GM19455 (cell line): ENCODE data around the gene RFT1.

ENCODE experiments used
- ATAC-seq: cut with Tn5 transposase; IDR thresholded peaks from one replicate; pipeline ENCODE4 v1.9.1; 2021; ENCODE audit not compliant: unreplicated experiment

Gene RFT1

DNA sequence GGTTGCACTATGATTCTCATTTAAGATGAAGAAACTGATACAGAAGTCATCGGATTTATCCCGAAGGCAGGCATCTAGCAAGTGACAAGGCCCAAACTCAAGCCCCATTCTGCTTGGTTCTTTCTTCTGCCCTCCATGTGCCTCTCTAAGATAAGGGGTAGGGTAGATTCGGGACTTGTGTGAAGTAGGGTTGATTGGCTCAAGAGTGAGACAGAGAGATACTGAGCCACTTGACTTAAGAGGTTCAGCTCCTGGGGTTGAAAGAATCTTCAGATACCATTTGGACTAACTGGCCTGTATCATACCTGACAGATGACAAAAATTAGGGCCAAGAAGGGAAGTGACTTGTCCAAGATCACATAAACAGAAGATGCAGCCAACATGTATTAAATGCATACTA lies 891 bp downstream of the RFT1 start:
- no peak for ATAC-seq

DNA sequence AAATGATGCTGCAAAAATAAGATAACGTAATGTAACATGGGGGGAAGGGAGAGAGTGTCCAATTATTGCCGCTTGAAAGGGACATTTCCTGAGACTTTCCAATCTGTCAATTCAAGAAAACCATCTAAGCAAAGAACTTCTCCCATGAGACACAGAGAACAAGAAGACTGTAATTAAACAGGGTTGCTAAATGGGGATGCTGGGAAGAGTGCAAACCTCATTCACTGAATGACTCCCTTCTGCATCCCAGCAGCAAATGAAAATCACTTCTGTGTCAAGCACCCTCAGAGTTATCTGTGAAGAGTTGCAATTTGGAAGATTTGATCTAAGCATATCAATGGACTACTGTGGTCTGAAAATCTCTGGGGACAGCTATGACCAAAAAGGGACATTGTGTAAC lies 3.6 kb downstream of the RFT1 start:
- ATAC-seq = no peak

DNA sequence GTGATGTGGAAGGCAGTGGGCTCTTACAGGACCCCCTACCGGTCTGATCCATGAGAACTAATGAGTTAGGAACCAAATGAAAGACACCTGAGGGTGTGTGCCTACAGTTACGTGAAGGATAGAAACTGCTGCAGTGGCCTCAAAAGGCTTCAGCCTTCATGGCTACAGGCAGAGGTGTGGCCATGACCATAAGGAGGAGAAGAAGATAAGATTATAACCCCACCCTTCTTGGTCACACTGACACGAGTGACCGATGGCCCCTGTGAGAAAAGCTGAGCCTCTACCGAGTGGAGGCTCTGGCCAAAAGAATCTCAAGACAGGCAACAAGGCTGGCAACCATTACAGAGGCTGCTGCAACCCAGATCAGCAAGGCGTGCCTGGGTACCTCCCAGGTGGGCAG lies 6.3 kb downstream of the RFT1 start:
- no peak for ATAC-seq

DNA sequence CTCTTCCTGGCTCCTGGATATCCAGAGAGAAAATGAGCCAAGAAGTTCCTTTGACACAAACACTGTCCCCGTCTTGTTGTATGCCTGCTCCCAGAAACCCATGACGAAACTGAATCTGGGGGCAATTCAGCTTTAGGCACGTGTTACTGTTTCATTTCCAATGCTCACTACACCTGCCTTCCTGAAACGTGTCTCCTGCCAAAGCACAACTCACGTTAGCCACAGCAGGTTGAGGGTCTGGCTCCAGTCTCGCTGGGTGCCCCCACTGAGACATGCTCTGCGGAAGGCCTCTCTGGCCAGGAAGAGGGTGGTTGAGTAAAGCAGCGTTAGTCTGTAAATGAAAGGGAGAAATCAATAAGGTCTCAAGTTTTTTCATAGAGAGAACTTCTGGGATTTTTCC lies 6.7 kb downstream of the RFT1 start:
- no peak for ATAC-seq

DNA sequence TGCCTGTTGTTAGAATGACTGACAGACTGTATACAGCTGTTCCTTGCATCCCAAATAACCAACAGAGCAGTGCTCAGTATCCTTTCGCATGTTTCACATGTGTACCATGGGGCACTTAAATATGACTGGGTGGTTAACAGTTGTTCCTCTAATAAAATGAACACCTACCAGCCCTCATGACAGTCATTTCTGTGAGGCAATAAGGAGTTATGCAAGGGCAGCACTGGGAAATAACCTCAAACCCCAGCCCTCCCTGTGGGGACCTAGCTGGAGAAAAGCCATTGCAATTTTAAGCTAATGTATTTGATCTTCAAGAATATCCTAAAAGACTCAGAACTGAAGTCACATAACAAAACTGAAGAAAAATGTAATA lies 7.3 kb downstream of the RFT1 start:
- no peak for ATAC-seq

DNA sequence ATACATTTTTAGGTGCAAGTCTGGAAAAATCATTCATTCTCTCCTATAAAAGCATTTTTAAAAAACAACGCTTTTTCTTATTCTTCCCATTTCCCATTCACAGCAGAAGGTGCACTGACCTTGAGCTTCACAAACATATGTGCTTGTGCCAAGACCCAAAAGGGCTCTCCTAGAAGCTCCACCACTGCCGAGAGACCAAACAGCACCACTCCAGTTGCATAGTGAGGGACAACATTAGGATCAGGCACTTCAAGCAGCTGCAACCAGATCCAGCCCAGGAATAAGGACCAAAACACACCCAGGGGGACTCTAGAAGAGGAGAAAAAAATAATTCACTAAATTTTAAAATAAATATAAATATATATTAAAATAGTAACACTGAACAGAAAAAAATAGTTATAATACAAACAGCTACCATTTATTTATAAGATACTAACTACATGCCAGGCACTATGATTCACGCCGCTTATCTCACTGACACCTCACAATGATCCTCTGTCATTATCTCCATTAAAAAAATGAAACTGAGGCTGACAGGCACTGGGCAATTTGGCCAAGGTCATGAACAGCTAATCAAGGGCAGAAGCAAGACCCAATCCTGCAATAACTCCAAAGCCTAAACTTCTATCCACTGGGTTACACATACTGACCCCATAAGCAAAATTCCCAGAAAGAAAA lies 7.8 kb downstream of the RFT1 start:
- ATAC-seq = no peak

DNA sequence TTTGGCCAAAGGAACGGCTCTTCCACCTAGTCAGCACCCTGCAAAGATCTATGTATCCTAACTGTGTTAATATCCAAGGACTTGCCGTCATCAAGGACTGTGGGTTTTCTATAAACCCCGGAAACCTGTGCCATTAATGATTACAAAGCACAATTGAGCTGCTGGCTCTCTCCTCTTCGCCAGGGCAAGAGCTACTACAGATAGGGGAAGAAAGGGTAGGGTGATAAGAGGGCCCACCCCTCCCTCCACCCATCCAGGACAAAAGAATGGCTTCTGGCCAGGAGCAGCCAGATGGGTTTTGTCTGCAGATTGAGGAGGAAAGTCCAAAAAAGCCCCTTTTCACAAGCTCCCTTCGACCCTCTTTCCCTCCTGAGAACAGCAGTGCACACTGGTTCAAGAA lies 9.9 kb downstream of the RFT1 start:
- no peak for ATAC-seq

DNA sequence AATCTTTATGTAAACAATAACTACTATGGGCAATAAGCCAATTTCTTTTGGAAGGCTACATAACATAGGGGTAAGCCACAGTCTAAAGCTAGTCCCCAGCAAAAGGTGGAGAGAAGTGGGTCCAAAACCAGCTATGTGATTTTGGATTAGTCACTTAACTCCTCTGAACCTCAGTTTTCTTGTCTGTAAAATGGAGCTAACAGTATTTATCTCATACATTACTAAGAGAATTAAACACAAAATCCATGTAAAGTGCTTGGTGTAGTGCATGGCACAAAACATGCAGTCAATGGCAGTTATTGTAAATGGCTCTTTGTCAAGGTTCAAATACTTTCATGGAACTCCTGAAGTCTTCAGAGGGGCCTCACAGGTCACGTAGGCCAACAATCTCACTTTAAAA lies 13.3 kb downstream of the RFT1 start:
- ATAC-seq = no peak

DNA sequence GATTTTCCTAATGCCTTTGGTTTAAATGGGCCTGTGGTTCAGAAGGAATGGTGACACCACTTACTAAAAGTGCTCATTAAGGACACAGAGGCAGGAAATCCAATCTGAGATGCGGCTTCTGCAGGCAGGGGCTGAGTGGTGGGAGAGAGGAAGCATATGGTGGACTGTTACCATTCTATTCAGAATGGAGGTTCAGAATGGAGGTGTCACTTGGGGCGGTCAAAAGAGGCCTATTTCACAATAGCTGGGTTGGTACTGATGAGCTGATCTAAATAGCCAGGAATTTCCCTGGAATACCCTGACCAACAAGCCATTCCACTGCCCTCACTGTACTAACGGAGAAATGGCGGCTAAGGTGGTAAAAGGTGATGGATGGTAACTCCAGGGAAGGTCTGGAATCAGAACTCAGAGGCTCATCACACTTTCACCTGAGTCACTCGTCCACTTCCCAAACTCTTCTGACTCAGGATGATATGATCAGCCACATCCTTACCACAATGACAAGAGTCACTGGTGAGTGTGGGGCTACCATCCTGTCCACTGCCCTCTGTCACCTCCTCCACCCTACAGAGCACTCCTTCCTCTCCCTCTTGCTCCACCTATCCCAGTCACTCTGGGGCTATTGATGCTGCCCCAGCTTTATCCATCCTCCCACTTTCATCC lies 15.7 kb downstream of the RFT1 start:
- ATAC-seq = no peak

DNA sequence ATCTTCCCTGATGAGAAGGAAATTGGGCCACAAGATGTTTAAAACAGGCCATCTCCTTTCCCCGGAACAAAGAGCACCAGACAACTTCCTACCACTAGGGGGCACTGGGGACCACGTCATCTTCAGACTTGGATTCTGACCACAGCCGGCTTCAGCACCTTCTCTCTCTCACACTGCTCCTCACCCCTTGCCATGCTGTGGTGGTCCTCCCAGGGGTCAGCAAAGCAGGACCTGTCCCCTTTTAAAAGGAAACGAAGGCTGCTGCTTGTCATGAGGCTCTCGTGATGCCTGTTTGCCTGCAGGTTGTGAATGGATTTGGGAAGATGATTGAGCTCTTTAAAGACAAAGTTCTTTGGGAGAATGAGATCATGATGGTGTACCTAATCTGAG lies 16.2 kb downstream of the RFT1 start:
- peak; percentile 65 for ATAC-seq

DNA sequence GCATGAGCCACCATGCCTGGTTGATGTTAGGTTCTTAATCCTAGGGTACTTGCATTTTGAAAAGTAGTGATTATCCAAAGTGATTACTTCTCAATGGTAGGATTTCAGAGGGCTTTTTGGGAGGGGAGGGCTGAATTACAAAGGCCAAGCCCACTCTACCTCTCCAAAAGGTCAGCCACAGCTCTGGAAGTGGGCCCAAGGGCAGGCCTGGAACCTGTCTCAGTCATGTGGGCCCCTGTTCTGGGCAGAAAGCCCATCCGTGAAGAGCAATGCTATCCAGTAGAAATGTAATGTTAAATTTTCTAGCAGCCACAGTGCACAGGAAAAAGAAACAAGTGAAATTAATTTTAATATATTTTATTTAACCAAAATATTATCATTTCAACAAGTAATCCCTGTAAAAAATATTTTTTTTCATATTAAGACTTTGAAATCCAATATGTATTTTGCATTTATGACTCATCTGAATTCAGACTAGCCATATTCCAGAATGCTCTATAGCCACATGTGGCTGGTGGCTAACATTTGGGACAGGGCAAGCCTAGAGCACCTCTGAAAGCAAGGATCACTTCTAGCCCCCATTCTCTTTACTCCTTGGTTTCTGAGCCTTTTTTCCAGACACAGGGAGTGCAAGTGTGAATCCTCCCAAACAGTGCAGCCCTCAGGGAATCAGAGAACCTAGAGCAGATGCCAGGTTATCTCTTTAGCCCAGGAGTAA lies 16.8 kb downstream of the RFT1 start:
- ATAC-seq = no peak

DNA sequence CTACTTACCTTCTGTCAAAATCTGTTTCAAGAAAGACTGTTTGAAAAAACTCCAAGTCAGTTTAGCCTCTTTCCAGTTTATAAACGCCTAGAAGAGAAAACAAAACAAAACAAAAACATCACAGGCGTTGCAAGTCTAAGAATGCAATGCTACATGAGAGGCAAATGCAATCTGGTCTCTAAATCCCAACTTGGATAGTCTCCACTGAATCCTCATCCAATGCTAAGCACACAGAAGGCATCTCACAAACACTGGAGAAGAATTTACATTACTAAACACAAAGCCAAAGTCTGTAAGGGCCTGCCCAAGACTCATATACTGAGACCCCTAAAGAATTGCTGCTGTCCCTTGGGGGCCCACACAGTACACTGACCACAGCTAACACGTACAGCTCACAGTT lies 18.4 kb downstream of the RFT1 start:
- ATAC-seq = no peak

DNA sequence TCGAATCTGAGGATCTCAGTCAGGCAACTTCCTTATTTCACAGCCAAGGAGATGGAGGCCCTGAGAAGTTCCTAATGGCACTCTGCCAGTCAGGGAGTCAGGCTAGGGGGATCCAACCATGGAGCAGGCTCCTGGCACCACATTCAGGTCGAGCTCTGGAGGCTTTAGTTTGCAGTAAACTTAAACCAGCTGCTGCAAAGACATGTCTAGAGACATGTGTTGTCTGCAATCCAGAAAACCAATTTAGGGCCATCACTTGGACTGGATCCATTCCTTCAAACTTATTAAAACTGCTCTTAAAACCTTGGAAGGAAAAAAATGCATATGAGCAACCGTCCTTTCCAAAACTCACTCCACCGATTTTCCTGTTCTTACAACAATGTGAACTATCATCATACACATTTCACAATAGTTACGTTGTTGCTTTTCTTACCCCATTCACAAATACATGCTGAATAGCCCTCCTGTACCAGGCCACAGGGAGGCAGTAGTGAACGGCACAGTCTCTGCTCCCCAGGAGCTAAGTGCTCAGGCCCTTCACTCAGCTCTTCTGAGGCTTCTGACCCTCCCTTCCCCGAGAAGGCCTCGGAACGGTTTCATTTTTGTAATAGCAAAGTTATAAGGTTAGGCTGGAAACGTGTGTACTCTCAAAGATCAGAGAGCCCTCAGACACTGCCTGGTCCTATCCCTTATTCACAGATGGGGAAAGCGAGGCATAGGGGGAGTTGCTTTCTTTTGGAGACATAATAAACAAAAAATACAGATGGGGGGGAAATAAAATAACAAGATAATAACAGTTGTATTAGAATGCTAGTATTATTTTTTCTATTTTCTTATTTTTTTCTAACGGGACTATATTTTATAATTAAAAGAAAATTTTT lies 20.1 kb downstream of the RFT1 start:
- ATAC-seq = no peak

DNA sequence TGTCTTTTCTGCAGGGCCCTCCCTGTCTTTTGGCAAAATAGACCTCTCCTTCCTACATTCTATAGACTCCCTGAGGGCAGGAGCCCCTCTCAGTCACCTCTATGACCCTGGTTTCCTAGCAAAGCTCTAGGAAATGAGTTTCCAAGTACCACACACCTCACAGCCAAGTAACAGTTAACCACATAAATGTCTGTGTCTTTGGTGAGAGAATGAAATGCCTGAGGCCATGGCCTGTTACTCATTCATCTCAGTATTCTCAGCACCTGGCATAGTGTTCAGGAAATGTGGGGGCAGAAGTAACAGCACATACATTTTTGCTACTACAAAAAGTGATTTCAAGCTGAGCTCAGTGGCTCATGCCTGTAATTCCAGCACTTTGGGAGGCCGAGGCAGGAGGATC lies 21.0 kb downstream of the RFT1 start:
- no peak for ATAC-seq

DNA sequence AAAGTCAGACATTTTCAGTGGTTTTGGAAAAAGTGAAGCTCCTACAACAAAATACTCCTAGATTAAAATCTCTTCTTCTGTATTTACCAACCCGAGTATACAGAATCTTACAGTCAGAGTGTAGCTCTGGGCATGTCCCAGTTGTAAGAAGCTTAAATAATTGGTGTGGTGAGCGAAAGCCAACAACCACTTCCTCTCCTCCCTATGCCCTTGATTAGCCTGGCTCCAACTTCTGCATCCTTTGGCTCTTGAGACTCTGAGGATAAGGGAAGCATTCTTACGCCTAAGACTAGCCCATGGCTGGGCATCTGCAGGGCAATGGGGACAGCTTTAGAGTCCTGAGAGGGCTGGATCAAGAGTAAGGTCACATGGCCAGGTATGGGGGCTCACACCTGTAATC lies 25.5 kb downstream of the RFT1 start:
- no peak for ATAC-seq

DNA sequence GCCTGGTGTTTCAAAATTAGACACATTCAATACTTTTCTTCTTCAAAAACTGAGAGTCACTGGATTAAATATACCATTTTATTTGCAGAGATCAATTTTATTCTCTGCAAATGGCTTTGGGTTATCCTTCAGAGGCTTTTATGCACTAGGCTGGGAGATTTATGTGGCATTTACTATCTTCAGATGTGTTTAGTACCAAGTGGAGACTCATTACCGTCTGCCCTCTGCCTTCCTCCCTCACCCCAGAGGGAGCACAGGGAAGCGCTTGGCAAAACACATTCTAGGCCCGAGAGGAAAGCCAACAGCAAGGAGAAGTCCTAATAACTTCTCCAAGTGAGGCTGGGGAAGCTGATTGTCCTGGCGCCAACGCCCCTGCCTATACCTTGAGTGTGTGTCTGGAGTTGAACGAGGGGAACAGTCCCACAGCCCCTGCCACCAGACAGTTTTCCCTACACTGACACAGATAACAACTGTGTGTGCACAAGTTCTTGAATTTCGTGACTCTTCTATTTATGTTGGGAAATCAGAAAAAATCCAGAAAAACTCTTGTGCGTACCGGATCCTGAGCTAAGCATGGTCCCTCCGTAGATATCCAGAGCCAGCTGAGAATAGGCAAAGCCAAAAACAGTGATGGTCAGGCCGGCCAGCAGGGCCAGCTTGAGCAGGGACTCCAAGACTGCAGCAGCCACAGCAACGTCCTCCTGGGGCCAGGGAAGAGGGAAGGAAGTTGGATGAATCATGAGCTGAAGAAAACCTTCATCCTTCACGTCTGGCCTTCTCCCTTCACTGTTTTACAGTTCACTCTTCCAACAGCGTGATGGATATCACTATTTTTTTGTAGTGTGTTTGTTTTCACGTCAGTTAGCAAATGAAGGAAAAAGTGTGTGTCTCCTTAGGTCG lies 26.6 kb downstream of the RFT1 start:
- ATAC-seq = no peak

DNA sequence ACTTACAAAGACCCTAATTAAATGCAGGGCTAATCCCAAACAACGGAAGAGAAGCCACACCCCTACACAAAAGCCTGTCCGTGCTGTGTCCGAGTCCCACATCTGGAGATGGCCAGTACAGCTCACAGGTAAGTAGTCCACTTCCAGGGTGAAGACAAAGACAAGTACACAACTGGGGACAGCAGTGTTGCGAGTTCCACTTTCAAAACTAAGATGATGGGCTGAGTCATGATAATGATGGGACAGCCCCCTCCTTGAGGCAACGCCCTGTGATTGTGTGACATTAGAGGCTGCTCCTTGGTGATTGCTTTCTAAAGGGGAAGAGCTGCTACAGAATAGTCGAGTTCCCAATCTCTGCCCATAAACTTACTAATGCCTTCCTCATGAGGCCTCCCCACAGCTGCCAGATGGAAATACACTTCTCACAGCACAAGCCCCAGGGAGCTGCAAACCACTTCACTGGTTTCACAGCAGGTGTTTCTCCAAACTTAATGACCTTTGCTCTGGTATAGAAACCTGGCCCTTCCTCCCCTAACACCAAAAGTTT lies 27.6 kb downstream of the RFT1 start:
- ATAC-seq = peak; percentile 72

DNA sequence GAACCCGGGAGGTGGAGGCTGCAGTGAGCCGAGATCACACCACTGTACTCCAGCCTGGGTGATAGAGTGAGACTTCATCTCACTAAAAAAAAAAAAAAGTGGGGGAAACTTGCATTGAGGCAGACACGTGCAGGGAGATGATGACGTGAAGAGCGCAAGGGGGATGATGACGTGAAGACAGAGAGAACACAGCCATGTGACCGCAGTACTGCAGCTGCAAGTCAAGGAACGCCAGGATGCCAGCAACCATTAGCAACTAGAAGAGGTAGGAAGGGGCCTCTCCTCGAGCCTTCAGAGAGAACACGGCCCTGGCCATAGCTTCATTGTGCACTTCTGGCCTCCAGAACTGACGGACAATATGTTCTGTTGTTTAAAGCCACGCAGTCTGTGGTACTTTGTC lies 28.3 kb downstream of the RFT1 start:
- ATAC-seq = no peak

DNA sequence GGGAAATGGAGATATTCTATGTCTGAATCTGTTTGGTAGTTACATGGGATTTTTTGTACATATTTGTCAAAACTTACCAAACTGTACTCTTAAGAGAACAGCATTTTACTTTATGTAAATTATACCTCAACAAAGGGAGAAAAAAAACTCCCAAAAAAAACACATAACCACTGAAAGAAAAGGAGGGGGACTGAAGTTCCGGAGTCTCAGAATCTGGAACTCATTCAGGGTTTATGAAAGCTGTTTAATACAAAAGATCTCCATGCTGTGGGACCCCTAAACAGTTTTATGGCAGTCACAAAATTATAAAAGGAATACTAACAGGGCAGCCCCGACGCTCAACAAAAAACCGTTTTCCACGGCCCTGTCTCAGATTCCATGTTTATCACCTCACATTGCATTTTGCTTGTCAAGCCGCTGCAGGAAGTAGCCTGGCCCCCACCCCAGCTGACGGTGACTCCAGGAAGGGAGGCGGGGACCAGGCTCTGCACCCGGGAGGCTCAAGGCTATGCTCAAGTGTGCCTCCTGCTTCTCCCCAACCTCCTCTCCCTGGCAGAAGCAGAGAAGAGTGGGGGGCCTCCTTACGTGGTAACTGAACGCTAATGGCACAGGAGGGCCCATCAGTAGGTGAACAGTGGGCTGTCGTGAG lies 29.3 kb downstream of the RFT1 start:
- ATAC-seq = no peak

DNA sequence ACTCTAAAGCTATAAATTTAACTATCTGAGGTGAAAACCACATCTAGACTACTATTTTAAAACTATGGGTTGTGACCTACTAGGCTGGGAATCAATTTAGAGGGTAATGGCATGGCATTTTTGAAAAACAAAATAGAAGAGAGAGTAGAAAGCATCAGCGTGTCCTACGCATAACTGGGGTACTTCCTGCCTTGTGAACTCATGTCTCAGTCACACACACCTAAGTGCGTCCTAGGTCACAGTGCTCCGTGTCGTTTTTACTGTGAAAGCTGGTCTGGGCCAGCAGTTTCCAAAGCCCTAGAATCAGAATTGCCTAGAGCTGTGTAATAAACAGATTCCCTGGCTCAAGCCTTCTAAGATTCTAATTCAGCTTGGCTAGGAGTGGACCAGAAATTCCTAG lies 32.3 kb downstream of the RFT1 start:
- no peak for ATAC-seq
